Activated B cell treated with CpG ODN at 0.5 μM for 24 hours (primary cell): ENCODE measurements around the gene RBMS3. TPM values are rescaled to one million over a fixed set of nuclear protein-coding genes. Genes with fewer than 3 reads are reported as not detected.
"Not testable (repeated sequence)": the region's sequence is repeated elsewhere in the genome, so short reads cannot be mapped to it uniquely, and the experiment has no call there.

ENCODE experiments used
- ATAC-seq: fragments of 200-7000 bp; cut with Tn5 transposase; one replicate; pipeline ENCODE4 v1.10.0; 2021; ENCODE audit warnings: low read depth, mild to moderate bottlenecking, moderate library complexity
- CTCF ChIA-PET: fragments of 350-600 bp; sonication (Branson Sonifier 250); formaldehyde crosslinking; loops from one replicate; lab custom pipeline; 2021; ENCODE audit warnings: antibody characterized with exemption; lab: Charles Lee
- POLR2A ChIA-PET: fragments of 350-600 bp; sonication (Branson Sonifier 250); formaldehyde crosslinking; loops from one replicate; lab custom pipeline; 2021; ENCODE audit warnings: antibody characterized with exemption; lab: Charles Lee
- DNase-seq: peaks from one replicate; pipeline ENCODE4 v3.0.0; 2022
- H3K27ac Mint-ChIP-seq: one replicate; pipeline ENCODE4 v1.8.0; 2020; ENCODE audit warnings: mixed read lengths
- H3K27me3 Mint-ChIP-seq: one replicate; pipeline ENCODE4 v1.8.0; 2021; ENCODE audit warnings: mixed read lengths
- H3K36me3 Mint-ChIP-seq: one replicate; pipeline ENCODE4 v1.8.0; 2021; ENCODE audit warnings: low read depth, mixed read lengths
- H3K4me1 Mint-ChIP-seq: one replicate; pipeline ENCODE4 v1.8.0; 2021; ENCODE audit warnings: mixed read lengths
- H3K4me3 Mint-ChIP-seq: one replicate; pipeline ENCODE4 v1.8.0; 2020; ENCODE audit warnings: mild to moderate bottlenecking, mixed read lengths
- H3K9me3 Mint-ChIP-seq: one replicate; pipeline ENCODE4 v1.8.0; 2020; ENCODE audit warnings: mixed read lengths
- CTCF ChIP-seq: fragments of 200-600 bp; IDR thresholded peaks from one replicate; pipeline ENCODE4 v1.8.0; 2022; ENCODE audit warnings: antibody characterized with exemption, mild to moderate bottlenecking
- intact Hi-C: fragments of 100-400 bp; cut with micrococcal nuclease; formaldehyde crosslinking; loops from one replicate; pipeline ENCODE4 v1.15.1; 2024
- total RNA-seq: library from RNA; stranded (reverse); gene quantifications from 2 replicates; pipeline ENCODE4 v1.2.3, GENCODE V29; 2022

The RBMS3 gene
- total RNA-seq, 1 donor from 2014 or later: 0.31 TPM

GRCh38 chr3:29356062-29356461 lies 75.2 kb downstream of the RBMS3 start:
- intact Hi-C loops: no loop called here
- H3K27ac Mint-ChIP-seq: no peak overlapping the region
- H3K4me1 Mint-ChIP-seq: no peaks in the 10 kb centered on the region
- no peak overlapping the region for H3K4me3 Mint-ChIP-seq
- ATAC-seq (no peak), DNase-seq (no peak)
- no peaks in the 10 kb centered on the region for H3K9me3 Mint-ChIP-seq
- POLR2A ChIA-PET: no interaction called here
- CTCF ChIA-PET: no interaction called here
- no peaks in the 10 kb centered on the region for H3K36me3 Mint-ChIP-seq
- no peak for TF ChIP-seq CTCF
- H3K27me3 Mint-ChIP-seq: no peaks in the 10 kb centered on the region

- H3K4me3 Mint-ChIP-seq, DNase-seq, POLR2A ChIA-PET, ATAC-seq, H3K36me3 Mint-ChIP-seq, H3K27me3 Mint-ChIP-seq, H3K9me3 Mint-ChIP-seq, CTCF ChIA-PET, H3K4me1 Mint-ChIP-seq, H3K27ac Mint-ChIP-seq, intact Hi-C loops: not testable (repeated sequence)
Measured at GRCh38 chr3:29360289-29360688, 79.4 kb downstream of the RBMS3 start.

- H3K36me3 Mint-ChIP-seq: no peaks in the 10 kb centered on the region
- H3K4me1 Mint-ChIP-seq: no peaks in the 10 kb centered on the region
Measured at GRCh38 chr3:29363110-29363509, 82.2 kb downstream of the RBMS3 start.

DNA sequence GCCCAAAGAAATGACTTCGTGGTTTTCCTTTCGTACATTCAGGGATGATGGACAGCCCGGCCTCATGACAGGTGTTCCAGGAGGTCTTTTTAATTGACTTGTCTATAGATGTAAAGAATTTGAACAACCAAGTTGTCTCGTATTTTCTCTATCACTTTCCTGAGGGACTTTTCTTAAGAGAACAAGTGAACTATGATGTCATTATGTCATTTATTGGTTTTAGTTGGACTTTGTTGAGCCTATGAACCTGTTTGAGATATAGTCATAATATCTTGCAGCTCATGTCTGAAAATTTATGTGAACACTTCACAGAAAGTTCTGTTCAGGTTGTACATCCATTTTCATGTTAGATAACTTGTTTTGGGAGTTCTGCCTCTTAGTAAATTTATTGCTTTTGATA lies 89.2 kb downstream of the RBMS3 start:
- TF ChIP-seq CTCF: no peak
- intact Hi-C loops: no loop called here
- Mint-ChIP-seq H3K36me3 (no peaks in the 10 kb centered on the region), H3K9me3 (peaks cover 4% of the 10 kb centered on the region), H3K4me1 (no peaks in the 10 kb centered on the region), H3K4me3 (no peak overlapping the region), H3K27ac (no peak overlapping the region), H3K27me3 (no peaks in the 10 kb centered on the region)
- ChIA-PET POLR2A (no interaction called here), CTCF (no interaction called here)
- ATAC-seq: no peak
- DNase-seq: no peak

More at GRCh38 chr3:29363110-29363509, 82.2 kb downstream of the RBMS3 start:
- CTCF ChIA-PET: no interaction called here
- no peak for TF ChIP-seq CTCF
- no peak for ATAC-seq
- no peak for DNase-seq
- intact Hi-C loops: no loop called here
- H3K4me3 Mint-ChIP-seq: no peak overlapping the region
- H3K27me3 Mint-ChIP-seq: no peaks in the 10 kb centered on the region
- no peak overlapping the region for H3K27ac Mint-ChIP-seq
- no peaks in the 10 kb centered on the region for H3K9me3 Mint-ChIP-seq
- POLR2A ChIA-PET: no interaction called here

GRCh38 chr3:29370476-29371420 lies 89.9 kb downstream of the RBMS3 start:
- intact Hi-C loops: no loop called here
- peaks cover 4% of the 10 kb centered on the region for H3K9me3 Mint-ChIP-seq
- ATAC-seq (no peak), DNase-seq (no peak)
- no peaks in the 10 kb centered on the region for H3K36me3 Mint-ChIP-seq
- no peak overlapping the region for H3K27ac Mint-ChIP-seq
- no peak overlapping the region for H3K4me3 Mint-ChIP-seq
- ChIA-PET POLR2A (no interaction called here), CTCF (no interaction called here)
- no peaks in the 10 kb centered on the region for H3K27me3 Mint-ChIP-seq
- no peaks in the 10 kb centered on the region for H3K4me1 Mint-ChIP-seq
- TF ChIP-seq CTCF: no peak
